M059J (cell line): ENCODE measurements around the gene LARGE2. TPM values are rescaled to one million over a fixed set of nuclear protein-coding genes. Genes with fewer than 3 reads are reported as not detected.
A peak's percentile ranks its signal among the peaks of the same experiment; 100 is the strongest.
"Not testable (repeated sequence)": the region's sequence is repeated elsewhere in the genome, so short reads cannot be mapped to it uniquely, and the experiment has no call there.

Source experiments
- DNase-seq: peaks from one replicate; pipeline ENCODE4 v3.0.0-alpha.2; 2012; ENCODE audit warnings: low read depth
- total RNA-seq: library from RNA; depleted of rRNA; stranded (reverse); fragments of >200 nt; shearing (Covaris generic); gene quantifications from 2 replicates; pipeline ENCODE4 v1.2.3, GENCODE V29; 2014

The LARGE2 gene
- total RNA-seq, 1 experiment from 2014 or later, result 0.22 TPM

- no peak for DNase-seq
Observed at GRCh38 chr11:45895553-45896259, 26.8 kb upstream of the LARGE2 start.

DNA sequence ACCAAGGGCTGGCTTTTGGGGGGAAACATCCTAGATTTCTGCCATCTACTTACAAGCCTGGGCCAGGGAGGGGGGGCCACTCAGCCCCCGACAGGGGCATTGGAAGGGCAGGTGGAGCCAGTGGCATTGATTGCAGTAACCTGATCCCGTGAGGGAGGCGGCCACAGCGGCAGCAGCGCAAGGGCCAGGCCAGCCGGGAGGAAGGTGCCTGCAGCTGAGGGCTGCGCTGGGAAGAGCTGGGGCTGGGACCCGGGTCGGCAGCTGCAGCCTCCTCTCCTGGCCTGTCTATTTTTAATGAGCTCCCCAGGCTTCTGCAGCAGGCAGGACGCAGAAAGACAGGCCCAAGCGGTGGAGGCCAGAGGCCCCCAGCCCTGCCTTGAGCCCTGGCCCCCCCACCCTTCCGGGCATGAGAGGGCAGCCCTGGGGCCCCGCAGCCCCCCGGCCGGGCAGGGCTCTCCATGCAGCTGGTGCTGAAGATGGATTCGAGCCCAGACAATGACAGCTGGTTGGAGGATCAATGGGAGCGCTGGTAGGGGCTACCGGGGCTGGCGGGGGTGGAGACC is 26.0 kb upstream of the LARGE2 start:
- no peak for DNase-seq

DNA sequence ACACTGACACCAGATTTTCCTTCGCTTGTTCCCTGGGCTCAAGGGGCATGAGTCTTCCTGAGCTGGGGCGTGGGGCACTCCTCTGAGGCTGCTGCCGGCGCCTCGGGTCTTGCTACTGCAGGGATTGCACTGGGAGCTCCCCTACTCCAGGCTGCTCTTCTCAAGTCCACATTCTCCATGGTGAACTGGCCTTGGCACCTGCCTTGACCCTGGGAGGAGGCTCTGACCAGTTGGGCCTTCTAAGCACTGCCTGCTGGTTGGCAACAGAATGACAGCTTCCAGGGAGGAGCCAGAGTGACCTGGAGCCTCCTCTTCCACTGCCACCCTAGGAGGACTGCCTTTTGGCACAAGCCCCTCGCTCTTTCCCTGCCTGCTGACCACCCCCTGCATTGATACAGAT is 24.9 kb upstream of the LARGE2 start:
- no peak for DNase-seq

GRCh38 chr11:45899086-45899447 is 23.4 kb upstream of the LARGE2 start:
- no peak for DNase-seq

GRCh38 chr11:45899448-45900174 is 22.8 kb upstream of the LARGE2 start:
- peak; percentile 89 for DNase-seq

DNA sequence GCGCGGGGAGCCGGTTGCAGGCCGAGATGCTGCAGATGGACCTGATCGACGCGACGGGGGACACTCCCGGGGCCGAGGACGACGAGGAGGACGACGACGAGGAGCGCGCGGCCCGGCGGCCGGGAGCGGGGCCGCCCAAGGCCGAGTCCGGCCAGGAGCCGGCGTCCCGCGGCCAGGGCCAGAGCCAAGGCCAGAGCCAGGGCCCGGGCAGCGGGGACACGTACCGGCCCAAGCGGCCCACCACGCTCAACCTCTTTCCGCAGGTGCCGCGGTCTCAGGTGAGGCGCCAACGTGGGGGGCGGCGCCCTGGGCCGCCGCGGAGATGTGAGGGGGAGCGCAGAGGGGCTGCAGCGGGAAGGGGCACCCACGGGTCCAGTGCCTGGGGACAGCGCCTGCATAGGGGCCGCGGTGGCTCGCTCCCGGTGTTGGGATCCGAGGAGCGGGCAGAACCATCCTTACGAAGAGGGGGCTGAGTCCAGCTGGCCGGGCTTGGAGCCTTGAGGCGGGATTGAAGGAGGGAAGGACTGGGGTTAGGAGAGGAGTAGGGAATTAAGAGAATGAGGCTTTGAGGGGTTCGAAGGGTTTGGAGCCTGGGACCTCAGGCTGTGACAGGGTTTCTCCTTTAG is 22.2 kb upstream of the LARGE2 start:
- not testable (repeated sequence) for DNase-seq

DNA sequence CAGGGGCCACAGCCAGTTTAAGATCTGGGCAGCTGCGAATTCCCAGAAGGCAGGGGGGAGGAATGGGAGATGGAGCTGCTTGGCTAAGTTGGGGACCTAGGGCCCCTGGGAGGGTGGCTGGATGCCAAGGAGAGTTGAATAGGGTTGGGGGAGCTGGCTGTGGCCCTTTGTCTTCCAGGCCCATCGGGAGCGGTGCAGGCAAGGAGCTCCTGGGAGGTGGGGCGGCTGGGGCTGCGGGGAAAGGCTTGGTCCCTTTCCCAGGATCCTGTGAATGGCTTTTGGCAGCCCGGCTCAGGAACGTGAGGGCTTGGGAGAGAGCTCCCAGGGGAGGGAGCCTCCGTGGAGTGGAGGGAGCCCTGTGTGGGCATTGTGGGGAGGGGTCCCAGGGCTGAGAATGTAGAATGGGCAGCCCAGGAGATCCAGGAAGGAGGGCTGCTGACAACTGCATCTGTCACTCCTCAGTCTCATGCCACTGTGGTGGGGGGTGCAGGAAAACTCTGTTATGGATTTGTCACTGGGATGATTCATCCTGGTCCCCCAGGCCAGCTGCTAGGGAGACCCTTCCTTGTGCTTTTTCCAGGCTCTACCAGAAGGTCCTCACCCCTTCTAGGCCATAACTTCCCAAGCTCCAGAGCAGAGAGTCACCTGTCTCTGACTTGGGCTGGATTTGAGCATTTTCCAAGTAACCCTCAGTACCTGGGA is 21.4 kb upstream of the LARGE2 start:
- DNase-seq, result no peak

DNA sequence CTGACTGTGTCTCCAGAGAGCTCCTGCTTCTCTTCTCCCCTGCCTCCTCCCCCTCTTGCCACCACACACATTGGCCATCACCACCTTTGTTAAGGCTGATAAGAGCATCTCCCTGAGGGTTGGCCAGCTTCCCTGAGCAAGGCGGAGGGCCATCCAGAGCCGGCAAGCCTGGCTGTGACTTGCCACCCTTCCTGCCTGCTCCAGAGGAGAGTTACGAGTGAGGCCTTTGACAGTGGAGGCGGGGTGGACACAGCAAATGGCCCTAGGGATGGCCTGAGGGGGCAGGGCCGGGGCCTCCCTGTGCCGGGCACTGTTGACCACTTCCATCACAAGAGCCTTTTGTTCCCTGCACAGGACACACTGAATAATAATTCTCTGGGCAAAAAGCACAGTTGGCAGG is 20.8 kb upstream of the LARGE2 start:
- no peak for DNase-seq

DNA sequence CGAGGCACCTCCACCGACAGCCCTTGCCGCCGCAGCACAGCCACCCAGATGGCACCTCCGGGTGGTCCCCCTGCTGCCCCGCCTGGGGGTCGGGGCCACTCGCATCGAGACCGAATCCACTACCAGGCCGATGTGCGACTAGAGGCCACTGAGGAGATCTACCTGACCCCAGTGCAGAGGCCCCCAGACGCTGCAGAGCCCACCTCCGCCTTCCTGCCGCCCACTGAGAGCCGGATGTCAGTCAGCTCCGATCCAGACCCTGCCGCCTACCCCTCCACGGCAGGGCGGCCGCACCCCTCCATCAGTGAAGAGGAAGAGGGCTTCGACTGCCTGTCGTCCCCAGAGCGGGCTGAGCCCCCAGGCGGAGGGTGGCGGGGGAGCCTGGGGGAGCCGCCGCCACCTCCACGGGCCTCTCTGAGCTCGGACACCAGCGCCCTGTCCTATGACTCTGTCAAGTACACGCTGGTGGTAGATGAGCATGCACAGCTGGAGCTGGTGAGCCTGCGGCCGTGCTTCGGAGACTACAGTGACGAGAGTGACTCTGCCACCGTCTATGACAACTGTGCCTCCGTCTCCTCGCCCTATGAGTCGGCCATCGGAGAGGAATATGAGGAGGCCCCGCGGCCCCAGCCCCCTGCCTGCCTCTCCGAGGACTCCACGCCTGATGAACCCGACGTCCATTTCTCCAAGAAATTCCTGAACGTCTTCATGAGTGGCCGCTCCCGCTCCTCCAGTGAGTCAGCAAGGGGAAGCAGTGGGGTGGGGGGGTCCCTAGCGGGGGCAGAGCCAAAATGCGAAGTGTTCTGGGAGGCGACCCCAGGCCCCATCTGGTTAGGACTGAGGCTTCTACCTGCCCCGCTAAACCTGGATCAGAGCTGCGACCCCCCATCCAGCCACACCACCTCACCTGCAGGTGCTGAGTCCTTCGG is 19.7 kb upstream of the LARGE2 start:
- no peak for DNase-seq

GRCh38 chr11:45904309-45904915 is 18.0 kb upstream of the LARGE2 start:
- no peak for DNase-seq

DNA sequence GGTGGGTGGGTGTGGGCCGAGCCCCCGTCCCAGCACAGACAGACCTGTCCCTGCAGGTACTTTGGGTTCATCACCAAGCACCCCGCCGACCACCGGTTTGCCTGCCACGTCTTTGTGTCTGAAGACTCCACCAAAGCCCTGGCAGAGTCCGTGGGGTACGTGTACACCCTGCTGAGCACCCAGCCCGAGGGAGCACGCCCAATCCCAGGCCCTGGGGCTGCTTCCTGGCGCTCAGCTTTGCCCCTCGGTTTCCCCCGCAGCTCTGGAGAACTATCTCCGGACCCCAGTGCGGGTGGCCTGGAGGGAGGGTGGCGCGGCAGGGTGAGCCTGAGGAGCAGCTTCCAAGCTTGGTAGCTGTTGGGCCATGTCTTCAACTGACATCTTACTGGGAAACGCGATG is 17.4 kb upstream of the LARGE2 start:
- DNase-seq, result no peak

GRCh38 chr11:45905576-45905975 is 16.9 kb upstream of the LARGE2 start:
- DNase-seq, result not testable (repeated sequence)

GRCh38 chr11:45906096-45906682 is 16.3 kb upstream of the LARGE2 start:
- DNase-seq, result no peak

DNA sequence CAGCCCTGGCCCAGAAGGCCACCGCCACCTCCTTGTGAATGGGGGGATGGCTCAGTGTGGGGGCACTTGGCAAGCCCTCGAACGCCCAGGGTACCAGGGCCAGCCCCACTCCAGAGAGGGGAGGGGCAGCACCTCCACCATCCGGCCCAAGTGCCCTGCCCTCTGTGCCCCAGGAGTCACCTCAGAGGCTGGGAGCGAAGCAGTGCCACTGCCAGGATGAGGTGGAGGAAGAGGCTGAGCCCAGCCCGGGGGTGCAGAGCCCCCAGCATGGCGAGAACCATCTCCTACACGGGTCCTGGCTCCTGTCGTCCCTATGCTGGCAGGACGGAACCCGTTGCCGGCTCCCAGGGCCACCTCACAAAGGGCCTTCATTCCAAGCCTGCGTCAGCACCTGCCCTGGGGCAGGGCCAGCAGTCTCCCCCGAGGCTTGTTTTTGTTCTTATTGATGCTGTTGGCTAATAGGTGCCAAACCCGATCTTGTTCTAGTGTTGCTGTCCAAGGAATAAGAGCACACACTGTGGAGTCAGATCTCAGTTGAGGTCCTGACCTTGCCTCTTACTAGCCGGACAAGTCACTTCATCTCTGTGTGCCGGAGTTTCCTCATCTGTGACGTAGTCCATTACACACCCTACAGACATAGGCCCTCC is 15.4 kb upstream of the LARGE2 start, which contains the start of gene FREY1:
Gene FREY1, minus strand, starts transcription at position 307 of the 647 bp plus-strand sequence. Its CDS starts 26 bp downstream, at position 281.
- DNase-seq, result no peak

- no peak for DNase-seq
Observed at GRCh38 chr11:45907911-45908370, 14.5 kb upstream of the LARGE2 start.

DNA sequence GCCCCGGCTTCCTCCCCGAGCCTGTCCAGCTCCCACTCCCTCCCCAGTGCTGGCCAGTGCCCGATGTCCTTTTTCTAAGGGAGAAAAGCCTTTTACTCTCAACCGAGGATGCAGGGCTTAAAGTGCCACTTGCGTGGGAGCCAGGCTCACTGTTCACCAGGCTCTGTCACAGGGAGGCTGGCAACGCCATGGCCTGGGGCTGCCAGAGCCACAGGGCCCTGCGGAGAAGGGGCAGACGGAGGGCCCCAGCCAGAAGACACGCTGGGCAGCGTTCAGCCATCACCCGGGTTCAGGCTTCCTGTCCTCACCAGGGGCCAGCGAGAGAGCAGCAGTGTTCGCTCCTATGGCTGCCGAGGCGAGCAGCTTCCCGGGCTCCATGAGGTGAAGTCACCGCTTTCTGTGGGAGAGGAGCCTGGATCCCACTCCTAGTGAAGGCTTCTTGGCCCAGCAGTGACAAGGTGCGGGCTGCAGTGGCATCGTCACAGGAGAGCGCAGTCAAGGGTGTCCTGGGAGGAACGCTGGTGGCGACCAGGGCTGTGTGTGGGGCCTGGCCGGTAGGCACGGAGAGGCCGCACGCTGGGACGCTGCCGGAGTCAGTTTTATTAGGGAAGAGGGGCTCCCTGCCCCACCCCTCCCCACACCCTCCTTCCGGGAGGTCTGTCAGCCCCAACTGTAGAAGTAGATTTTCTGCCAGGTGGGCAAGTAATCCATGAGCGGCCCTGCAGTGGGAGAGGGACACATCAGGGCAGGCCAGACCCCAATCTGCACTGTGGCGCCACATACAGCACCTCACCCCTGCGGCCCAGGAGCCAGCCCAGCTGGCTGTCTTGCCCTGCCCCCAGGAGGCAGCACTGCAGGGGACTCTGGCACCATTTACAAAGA is 12.6 kb upstream of the LARGE2 start:
- no peak for DNase-seq

DNA sequence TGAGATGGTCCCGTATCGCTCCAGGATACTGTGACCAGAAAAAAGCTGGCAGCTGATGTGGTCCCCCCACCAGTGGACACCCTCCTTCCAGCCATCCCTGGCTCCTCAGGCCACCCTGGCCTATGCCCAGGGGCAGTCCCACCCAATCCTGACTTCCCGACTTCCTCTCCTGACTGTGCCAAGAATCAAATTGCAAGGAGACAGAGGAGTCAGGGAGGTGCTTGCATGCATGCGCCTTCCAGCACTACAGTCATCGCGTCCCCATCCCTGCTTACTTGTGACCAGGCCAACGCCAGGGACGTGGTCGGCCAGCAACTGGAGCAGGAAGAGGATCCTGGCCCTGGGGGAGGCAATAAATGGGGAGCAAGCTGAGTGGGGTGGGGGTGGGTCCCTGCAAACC is 11.8 kb upstream of the LARGE2 start:
- DNase-seq, result no peak

DNA sequence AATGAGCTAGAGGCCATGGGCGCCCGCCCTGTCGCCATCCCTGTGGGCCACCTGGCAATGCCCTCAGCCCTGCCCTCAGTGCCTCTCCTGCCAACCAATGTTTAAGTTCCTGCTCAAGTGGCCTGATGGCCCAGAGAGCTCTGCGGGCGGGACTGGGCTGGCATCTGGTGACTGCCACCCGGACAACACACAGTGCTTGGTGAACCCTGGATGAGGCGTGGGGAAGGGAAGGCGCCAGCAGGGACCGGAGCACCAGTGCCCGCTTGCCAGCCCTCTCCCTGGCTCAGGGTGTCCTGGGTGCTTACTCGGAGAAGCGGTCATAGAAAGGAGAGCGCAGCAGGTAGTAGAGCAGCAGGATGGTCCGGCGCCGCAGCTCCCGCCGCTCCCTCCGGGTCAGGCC is 8.9 kb upstream of the LARGE2 start:
- no peak for DNase-seq
